Brain microvascular endothelial cell (primary cell): ENCODE results near the gene FA2H.

Experiments used
- DNase-seq: peaks from one replicate; pipeline ENCODE4 v3.0.0-alpha.2; 2020
- H3K27ac ChIP-seq: fragments of 250-450 bp; sonication (Bioruptor Pico); 2 replicates; pipeline ENCODE4 v1.5.1; 2020; ENCODE audit warnings: mild to moderate bottlenecking, moderate library complexity
- H3K27me3 ChIP-seq: fragments of 250-450 bp; sonication (Bioruptor Pico); replicated peaks from 2 replicates; pipeline ENCODE4 v1.5.1; 2020; ENCODE audit warnings: mild to moderate bottlenecking
- H3K36me3 ChIP-seq: fragments of 250-450 bp; sonication (Bioruptor Pico); replicated peaks from 2 replicates; pipeline ENCODE4 v1.5.1; 2020; ENCODE audit warnings: mild to moderate bottlenecking
- H3K4me3 ChIP-seq: 2 replicates; pipeline ENCODE4 v1.5.1; 2011; ENCODE audit warnings: low read depth, mild to moderate bottlenecking, control low read depth, low read length, moderate library complexity
- CTCF ChIP-seq: IDR thresholded peaks from 2 replicates; pipeline ENCODE4 v1.5.1; 2011; ENCODE audit warnings: low read depth, mild to moderate bottlenecking, moderate library complexity, low read length, control low read depth, inconsistent platforms; ENCODE audit errors: missing control alignments
- in situ Hi-C: cut with HindIII; loops from 2 replicates; pipeline ENCODE4 v1.10.0; 2017; ENCODE audit warnings: low sequenced_read_pairs, low pct_ligation_motif_present

FA2H gene

GRCh38 chr16:74721716-74722115 is 52.9 kb downstream of the FA2H start:
- Histone ChIP-seq H3K27me3 (no peaks in the 10 kb centered on the region), H3K27ac (no peak overlapping the region), H3K4me3 (no peak overlapping the region), H3K36me3 (no peaks in the 10 kb centered on the region)
- in situ Hi-C loops, result no loop called here
- TF ChIP-seq CTCF, result no peak
- no peak for DNase-seq

- no peak for TF ChIP-seq CTCF
- no peak for DNase-seq
- Histone ChIP-seq H3K4me3 (no peak overlapping the region), H3K27ac (no peak overlapping the region), H3K36me3 (no peaks in the 10 kb centered on the region), H3K27me3 (no peaks in the 10 kb centered on the region)
- in situ Hi-C loops, result no loop called here
Observed at GRCh38 chr16:74720579-74720978, 54.0 kb downstream of the FA2H start.

- H3K27me3 ChIP-seq, result no peaks in the 10 kb centered on the region
- no peak overlapping the region for H3K4me3 ChIP-seq
- H3K36me3 ChIP-seq, result no peaks in the 10 kb centered on the region
- no peak overlapping the region for H3K27ac ChIP-seq
- peak; percentile 20 for TF ChIP-seq CTCF
- no peak for DNase-seq
- in situ Hi-C loops, result no loop called here
Observed at GRCh38 chr16:74718741-74719610, 55.6 kb downstream of the FA2H start.

- Histone ChIP-seq H3K36me3 (no peaks in the 10 kb centered on the region), H3K27ac (no peak overlapping the region), H3K4me3 (no peak overlapping the region), H3K27me3 (no peaks in the 10 kb centered on the region)
- no peak for DNase-seq
- in situ Hi-C loops, result no loop called here
- TF ChIP-seq CTCF, result no peak
Observed at GRCh38 chr16:74718140-74718539, 56.5 kb downstream of the FA2H start.

- Histone ChIP-seq H3K27ac (no peak overlapping the region), H3K36me3 (no peaks in the 10 kb centered on the region), H3K4me3 (no peak overlapping the region), H3K27me3 (no peaks in the 10 kb centered on the region)
- in situ Hi-C loops, result no loop called here
- no peak for DNase-seq
- no peak for TF ChIP-seq CTCF
Observed at GRCh38 chr16:74717367-74717766, 57.3 kb downstream of the FA2H start.

GRCh38 chr16:74716355-74716754 is 58.3 kb downstream of the FA2H start:
- Histone ChIP-seq H3K27me3 (no peaks in the 10 kb centered on the region), H3K27ac (no peak overlapping the region), H3K36me3 (no peaks in the 10 kb centered on the region), H3K4me3 (no peak overlapping the region)
- TF ChIP-seq CTCF, result no peak
- in situ Hi-C loops, result no loop called here
- no peak for DNase-seq
